Osteocyte (in vitro differentiated cells): ENCODE data around the gene EDN2. TPM values are rescaled to one million over a fixed set of nuclear protein-coding genes. Genes with fewer than 3 reads are reported as not detected.

Experiments used
- DNase-seq: peaks from one replicate; pipeline ENCODE4 v3.0.0; 2021; ENCODE audit warnings: mixed read lengths; ENCODE audit not compliant: unreplicated experiment; ENCODE audit errors: extremely low spot score
- H3K27ac Mint-ChIP-seq: one replicate; pipeline ENCODE4 v1.8.0; 2021; ENCODE audit warnings: mild to moderate bottlenecking, mixed read lengths; ENCODE audit not compliant: unreplicated experiment
- H3K27me3 Mint-ChIP-seq: one replicate; pipeline ENCODE4 v1.8.0; 2021; ENCODE audit warnings: mixed read lengths; ENCODE audit not compliant: unreplicated experiment
- H3K36me3 Mint-ChIP-seq: one replicate; pipeline ENCODE4 v1.8.0; 2021; ENCODE audit warnings: mixed read lengths; ENCODE audit not compliant: unreplicated experiment
- H3K4me1 Mint-ChIP-seq: one replicate; pipeline ENCODE4 v1.8.0; 2021; ENCODE audit warnings: mixed read lengths; ENCODE audit not compliant: unreplicated experiment
- H3K4me3 Mint-ChIP-seq: one replicate; pipeline ENCODE4 v1.8.0; 2021; ENCODE audit warnings: mild to moderate bottlenecking, moderate library complexity, mixed read lengths; ENCODE audit not compliant: unreplicated experiment
- H3K9me3 Mint-ChIP-seq: one replicate; pipeline ENCODE4 v1.8.0; 2021; ENCODE audit warnings: mixed read lengths; ENCODE audit not compliant: unreplicated experiment
- total RNA-seq: library from RNA; stranded (reverse); gene quantifications from 2 replicates; pipeline ENCODE4 v1.2.1, GENCODE V29; 2021
- TF ChIP-seq, protein P1 (sequence below): fragments of 200-600 bp; sonication (generic); IDR thresholded peaks from 2 replicates; pipeline ENCODE4 v1.5.0; 2021; ENCODE audit warnings: antibody characterized with exemption, mild to moderate bottlenecking, moderate library complexity

The EDN2 gene
- total RNA-seq, 1 donor from 2014 or later, result not detected

GRCh38 chr1:41464885-41465284, 19.6 kb downstream of the EDN2 start:
- Mint-ChIP-seq H3K27ac (no peak overlapping the region), H3K4me1 (peaks cover 13% of the 10 kb centered on the region), H3K27me3 (peaks cover 3% of the 10 kb centered on the region), H3K4me3 (no peak overlapping the region), H3K36me3 (peaks cover 2% of the 10 kb centered on the region), H3K9me3 (no peaks in the 10 kb centered on the region)
- no peak for DNase-seq
- TF ChIP-seq, protein P1, sequence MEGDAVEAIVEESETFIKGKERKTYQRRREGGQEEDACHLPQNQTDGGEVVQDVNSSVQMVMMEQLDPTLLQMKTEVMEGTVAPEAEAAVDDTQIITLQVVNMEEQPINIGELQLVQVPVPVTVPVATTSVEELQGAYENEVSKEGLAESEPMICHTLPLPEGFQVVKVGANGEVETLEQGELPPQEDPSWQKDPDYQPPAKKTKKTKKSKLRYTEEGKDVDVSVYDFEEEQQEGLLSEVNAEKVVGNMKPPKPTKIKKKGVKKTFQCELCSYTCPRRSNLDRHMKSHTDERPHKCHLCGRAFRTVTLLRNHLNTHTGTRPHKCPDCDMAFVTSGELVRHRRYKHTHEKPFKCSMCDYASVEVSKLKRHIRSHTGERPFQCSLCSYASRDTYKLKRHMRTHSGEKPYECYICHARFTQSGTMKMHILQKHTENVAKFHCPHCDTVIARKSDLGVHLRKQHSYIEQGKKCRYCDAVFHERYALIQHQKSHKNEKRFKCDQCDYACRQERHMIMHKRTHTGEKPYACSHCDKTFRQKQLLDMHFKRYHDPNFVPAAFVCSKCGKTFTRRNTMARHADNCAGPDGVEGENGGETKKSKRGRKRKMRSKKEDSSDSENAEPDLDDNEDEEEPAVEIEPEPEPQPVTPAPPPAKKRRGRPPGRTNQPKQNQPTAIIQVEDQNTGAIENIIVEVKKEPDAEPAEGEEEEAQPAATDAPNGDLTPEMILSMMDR, result no peak

DNA sequence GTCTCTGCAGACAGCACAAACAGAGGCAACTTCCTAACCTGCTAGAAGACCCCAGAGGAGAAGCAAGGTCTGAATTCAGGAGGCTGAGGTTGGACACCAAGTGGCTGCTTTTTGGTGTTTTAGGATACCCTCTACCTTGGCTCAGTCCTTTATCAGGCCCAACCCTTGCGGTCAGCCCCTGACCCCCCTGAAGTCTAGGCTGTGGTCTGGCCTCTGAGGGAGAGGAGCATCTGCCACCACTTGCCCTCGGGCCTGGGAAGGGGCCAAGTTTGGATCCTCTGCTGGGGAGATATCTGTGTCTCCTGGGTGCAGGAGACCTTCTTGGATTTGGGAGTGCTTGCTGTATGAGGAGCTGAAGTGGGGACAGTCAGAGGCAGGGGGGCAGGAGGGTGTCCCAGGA, 21.0 kb downstream of the EDN2 start:
- no peak for DNase-seq
- TF ChIP-seq, protein P1, result no peak
- Mint-ChIP-seq H3K27ac (no peak overlapping the region), H3K4me1 (peaks cover 16% of the 10 kb centered on the region), H3K27me3 (peaks cover 3% of the 10 kb centered on the region), H3K36me3 (peaks cover 2% of the 10 kb centered on the region), H3K4me3 (no peak overlapping the region), H3K9me3 (no peaks in the 10 kb centered on the region)

DNA sequence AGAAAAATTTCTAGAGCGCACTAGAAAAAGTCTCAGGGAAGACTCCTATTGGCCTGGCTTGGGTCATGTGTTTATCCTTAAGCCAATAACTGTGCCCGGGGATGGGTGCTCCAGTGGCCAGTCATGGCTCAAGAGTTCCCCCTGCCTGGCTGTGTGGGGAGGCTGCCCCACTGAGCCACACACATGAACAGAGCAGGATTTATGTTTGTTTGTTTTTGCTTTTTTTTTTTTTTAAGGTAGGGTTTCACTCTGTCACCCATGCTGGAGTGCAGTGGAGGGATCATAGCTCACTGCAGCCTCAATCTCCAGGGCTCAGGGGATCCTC, 21.8 kb downstream of the EDN2 start:
- H3K36me3 Mint-ChIP-seq, result peaks cover 2% of the 10 kb centered on the region
- peaks cover 3% of the 10 kb centered on the region for H3K27me3 Mint-ChIP-seq
- no peak overlapping the region for H3K4me3 Mint-ChIP-seq
- TF ChIP-seq, protein P1, result no peak
- H3K4me1 Mint-ChIP-seq, result peaks cover 20% of the 10 kb centered on the region
- no peaks in the 10 kb centered on the region for H3K9me3 Mint-ChIP-seq
- no peak for DNase-seq
- H3K27ac Mint-ChIP-seq, result no peak overlapping the region

DNA sequence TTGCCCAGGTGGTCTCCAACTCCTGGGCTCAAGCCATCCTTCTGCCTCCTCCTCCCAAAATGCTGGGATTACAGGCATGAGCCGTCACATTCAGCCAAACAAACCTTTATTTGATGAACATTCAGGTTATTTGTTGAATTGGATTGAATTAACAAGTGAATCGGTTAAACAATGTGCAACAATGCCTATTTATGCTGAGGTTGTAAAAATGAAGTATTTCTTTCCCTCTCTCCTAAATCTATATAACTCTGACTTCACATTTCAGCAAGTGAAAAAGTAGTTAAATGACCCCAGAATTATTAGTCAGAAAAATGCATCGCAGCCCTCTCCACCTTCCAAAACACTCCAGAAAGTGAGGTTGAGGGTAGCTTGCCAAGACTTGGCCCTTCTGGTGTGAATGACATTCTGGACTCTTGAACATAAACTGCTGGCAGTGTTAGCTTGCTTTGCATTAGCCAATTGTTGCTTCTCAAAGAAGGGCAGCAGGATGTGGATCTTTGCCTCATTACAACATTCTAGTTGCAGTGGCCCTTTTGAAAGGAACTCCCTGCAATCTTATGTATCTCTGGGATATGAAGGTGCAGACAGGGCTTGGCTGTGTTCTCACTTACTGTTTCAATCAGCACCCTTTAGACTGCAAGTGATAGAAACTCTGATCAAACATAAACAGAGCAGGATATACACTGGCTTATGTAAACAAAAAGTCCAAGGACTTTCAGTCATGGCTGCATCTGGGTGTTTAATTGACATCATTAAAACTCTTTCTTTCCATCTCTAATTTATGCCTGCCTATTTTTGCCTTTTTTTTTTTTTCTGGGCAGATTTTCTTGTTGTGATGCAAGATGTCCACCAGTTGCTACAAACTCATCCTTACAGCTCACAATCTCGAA, 22.4 kb downstream of the EDN2 start:
- peaks cover 3% of the 10 kb centered on the region for H3K27me3 Mint-ChIP-seq
- no peak for DNase-seq
- H3K4me3 Mint-ChIP-seq, result no peak overlapping the region
- no peak overlapping the region for H3K27ac Mint-ChIP-seq
- peaks cover 16% of the 10 kb centered on the region for H3K4me1 Mint-ChIP-seq
- peaks cover 2% of the 10 kb centered on the region for H3K36me3 Mint-ChIP-seq
- H3K9me3 Mint-ChIP-seq, result no peaks in the 10 kb centered on the region
- TF ChIP-seq, protein P1, result no peak

DNA sequence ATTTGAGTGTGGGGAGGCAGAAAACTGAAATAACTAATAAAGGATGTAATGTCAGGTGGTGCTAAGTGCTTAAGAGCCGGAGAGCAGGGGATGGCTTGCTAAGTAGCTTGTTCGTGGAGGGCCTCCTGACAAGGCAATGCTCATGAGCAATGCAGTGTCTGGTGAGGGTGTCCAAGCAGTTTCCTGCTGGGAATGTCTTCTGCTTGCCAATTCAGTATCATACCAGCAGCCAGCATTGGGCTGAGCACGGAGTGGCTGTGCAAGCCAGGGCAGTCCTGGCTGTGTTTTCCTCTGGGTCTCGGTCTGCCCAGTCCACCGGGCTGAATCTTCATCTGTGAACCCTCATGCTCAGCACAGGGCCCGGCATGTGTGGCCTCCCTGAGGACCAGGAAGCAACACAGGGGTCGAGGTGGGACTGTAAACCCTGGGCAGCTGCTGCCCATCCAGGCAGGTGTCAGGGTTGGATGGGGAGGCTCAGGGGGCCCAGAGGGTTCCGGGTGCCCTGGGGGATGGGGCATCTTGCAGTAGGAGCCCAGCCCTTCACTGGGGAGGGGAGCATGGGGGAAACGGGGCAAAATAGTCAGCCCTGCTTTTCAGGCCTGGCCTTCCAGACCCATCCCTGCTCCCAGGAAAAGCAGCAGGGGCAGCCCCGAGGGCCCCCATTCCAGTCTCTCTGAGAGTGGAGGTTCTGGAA, 27.5 kb downstream of the EDN2 start:
- DNase-seq, result no peak
- H3K36me3 Mint-ChIP-seq, result no peaks in the 10 kb centered on the region
- TF ChIP-seq, protein P1, result no peak

More for the DNA sequence above, 27.5 kb downstream of the EDN2 start:
- Mint-ChIP-seq H3K4me3 (no peak overlapping the region), H3K27me3 (no peaks in the 10 kb centered on the region), H3K27ac (no peak overlapping the region), H3K9me3 (no peaks in the 10 kb centered on the region), H3K4me1 (peaks cover 41% of the 10 kb centered on the region)
